Ureter (tissue), 1 donor: ENCODE results near the gene SLIT1. TPM values are rescaled to one million over a fixed set of nuclear protein-coding genes. Genes with fewer than 3 reads are reported as not detected.
"Not testable (repeated sequence)": the region's sequence is repeated elsewhere in the genome, so short reads cannot be mapped to it uniquely, and the experiment has no call there.

ENCODE experiments used
- DNase-seq: peaks from one replicate; pipeline ENCODE4 v3.0.0-alpha.2; 2020; ENCODE audit warnings: low spot score
- total RNA-seq: library from RNA; stranded (reverse); gene quantifications from one replicate; pipeline ENCODE4 v1.2.4, GENCODE V29; 2023
- donor health status: DM: yes; HTN: yes; CAD: no.

The SLIT1 gene
- total RNA-seq, 1 donor from 2014 or later: 0.34 TPM

DNA sequence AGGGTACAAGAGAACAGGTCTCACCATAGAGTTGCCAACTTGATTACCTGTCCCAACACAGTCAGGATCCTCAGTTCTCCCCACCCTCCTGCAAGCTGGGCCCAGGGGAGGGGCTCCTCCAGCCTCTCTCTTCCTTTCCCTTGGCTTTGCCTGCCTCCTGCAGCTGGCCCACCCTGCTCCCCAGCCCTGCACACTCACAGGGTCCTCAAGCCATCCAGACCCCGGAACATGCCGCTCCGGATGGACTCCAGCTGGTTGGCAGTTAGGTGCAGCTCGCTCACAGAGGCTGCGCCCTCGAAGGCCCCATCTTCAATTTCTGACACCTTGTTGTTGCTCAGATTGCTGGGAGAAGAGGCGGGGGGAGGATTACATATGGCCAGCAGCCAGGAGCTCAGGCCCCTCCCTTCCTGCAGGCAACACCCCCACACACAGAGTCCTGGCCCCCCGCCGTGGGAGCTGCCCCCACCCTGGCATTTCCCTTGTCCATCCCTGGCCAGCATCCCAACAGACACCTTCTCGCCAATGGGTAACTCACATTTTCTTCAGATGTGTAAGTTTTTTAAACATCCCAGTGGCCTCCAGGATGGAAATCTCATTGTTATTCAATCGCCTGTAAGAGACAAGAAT lies 139.2 kb downstream of the SLIT1 start:
- no peak for DNase-seq

DNA sequence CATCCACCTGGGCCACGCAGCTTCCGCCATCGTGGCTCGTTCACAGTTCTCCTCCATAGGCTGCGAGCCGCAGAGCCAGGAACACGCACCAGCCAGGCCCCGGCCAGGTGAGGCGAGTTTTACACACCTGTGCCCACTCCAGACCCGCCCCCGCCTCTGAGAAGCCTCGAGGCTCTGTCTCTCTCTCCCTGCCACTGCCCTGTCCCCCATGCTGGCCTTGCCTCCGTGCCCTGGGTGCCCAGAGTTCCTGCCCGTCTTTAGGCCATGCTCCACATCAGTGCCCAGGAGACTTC lies 142.2 kb downstream of the SLIT1 start:
- DNase-seq: no peak

DNA sequence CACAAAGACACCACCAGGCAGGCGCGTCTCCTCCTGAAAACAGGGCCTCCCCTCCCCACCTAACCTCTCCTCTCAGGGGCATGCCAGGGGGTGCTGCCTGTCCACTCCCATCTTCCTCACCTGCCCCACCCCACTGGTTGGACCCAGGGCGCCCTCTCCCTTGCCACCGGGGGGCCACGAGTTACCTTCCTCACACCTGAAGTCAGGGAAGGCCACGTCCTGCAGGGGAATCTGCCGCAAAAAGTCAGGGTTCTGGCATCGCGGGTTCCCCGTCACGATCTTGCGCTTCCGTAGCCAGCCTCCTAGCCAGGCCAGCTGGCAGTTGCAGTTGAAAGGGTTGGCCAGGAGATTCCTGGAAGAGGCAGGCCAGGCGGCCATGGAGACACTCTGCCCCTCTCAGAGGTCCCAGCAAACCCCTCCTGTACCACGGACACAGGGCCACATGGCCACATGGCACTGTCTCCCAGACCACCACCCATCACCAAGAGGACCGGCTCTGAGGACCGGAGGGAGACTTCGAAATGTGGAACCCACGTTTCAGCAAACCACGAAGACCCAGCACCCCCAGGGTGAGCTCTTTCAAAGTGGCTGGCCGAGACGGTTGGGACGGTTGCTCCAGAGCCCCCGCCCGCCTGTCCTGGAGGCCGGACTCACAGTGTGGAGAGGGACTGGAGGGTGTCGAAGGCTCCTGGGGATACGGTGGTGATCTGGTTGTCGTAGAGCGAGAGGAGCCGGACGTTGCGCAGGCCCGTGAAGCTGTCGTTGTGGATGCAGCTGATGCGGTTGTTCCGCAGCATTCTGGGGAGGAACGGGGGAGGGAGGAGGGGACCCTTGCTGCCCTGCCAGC lies 142.8 kb downstream of the SLIT1 start:
- DNase-seq: no peak

DNA sequence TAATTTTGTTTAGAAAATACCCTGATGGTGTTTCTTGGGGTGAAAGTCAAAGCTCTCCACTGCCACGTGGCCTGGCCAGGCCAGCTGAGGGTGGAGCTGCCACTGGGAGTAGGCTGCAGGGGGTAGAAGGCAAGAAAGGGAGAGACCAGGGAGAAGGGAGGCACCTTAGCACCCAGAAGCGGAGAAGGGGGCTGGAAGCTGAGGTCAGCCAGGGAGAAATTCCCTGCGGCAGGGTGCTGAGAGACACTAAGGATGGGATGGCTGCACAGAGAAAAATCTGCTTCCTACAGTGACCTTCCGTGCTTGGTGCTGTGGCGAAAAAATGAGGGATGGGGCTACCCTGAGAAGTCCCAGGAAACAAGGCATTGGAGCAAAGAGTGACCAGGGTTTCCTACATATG lies 143.7 kb downstream of the SLIT1 start:
- no peak for DNase-seq

DNA sequence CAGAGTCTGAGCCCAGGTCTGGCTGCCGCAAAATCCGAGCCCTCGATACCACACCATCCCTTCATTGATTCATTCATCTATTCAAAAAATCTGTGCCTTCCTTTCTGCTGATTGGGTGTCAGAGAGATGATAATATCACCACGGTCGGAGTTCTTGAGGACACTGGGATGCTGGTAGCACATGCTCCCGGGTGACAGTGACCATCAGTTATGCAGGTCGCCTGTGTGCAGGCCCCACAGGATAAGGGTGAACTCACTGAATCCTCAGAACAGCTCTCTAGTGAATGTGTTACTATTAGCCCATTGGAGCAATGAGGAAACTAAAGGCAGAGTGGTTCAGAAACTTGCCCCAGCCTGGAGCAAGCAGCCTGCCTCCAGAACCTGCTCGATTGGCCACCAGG lies 145.1 kb downstream of the SLIT1 start:
- no peak for DNase-seq

DNA sequence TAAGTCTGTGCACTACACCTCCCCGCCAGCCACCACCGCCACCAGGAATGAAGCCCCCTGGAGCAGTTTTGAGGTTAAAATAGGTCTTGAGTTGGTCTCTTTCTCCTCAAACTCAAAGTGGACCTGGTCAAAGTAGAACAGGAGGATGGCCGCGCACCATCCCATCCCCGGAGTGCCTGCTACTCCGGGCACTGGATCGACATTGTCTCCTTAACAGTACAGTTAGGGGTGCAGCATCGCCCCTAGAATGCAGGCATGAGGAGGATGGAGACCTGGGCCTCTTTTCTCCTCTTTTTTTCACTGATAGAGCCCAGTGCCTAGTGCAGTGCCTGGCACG lies 145.5 kb downstream of the SLIT1 start:
- DNase-seq: no peak

DNA sequence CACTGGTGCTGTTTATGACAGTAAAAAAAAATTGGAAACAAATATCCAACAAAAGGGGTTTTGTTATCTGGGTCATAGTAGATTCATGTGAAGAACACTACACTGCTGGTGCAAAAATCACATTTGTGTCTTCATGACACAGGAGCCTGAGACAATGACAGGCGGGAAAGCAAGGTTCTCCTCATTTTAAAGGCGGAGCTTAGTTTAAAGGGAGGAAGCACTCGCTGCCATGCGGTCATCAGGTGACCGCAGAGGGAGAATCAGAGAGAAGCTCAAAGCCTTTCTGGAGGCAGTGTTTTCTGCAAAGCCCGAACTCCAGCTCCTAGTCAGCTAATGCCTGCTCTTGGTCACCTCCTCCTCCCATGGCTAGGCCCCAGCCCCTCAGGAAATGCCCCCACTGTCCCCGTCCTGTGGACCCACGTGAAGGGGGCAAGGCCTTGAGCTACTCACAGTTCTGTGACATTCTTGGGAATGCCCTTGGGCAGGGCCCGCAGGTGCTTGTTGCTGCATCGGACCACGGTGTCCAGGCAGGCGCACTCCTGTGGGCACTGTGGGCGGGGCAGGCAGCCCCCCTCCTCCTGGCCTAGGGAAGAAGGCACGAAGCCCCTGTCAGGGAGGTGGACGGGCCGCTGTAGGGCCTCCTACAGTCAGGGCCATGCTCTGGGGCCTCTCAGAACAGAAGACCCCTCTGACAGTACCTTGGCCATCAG lies 146.1 kb downstream of the SLIT1 start:
- DNase-seq: no peak

DNA sequence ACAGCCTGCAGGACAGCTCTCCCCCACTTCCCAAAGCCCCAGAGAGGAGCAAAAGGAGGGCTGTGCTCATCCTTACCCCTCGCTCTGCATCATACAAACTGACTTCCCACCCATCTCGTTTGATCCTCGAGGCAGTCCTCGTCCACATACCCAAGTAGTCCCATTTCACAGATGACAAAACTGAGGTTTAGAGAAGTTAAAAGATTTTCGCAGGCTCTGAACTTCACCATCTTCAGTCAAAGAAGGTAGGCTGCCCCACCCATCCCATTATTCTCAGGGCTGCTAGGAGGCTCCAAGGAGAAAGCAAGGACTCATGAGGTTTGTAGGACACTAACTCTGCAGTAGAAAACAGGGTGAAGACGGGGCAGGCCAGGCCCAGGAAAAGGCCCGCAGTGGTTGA lies 147.1 kb downstream of the SLIT1 start:
- no peak for DNase-seq

DNA sequence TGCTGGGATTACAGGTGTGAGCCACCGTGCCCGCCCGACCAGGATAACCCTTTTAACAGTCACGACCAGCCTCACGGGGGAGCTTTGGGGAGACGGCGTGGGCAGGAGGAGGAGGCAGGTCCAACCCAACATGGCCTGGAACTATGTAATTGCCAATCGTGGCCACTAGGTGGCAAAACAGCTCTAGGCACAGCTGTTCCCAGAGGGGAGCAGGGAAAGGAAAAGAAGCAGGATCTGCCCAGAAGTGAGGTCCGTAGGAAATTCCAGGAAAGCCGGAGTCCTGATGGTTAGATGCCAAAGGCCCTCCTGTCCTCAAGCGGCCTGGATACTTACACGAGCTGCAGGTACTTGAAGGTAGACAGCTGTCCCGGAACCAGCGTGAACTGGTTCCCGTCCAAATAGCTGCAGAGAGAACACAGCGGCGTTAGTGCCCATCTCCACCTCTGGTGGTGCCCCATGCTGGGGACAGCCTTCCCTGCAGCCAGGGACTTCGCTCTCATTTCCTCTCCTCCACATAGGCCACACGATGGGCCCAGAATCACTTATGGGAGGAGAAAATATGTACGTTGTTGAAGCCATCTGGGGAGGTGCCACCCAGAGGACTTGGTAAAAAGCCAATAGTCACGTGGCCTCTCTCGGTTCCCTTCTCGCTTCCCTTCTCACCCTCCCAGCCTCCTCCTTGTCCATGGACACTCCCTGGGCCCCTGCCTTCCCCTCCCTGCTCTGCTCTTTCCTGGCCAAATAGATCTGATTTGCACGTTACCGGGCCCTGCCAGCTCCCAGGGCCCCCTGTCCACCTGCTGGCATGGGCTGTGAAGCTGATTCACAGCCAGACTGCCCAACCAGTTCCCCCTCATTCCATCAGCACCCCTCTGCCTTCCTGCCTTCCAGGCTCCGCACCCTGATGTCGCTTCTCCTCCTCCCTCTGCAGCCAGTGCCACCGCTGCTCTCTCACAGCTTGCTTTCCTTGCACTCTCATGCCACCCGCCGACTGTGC lies 148.1 kb downstream of the SLIT1 start:
- peak; percentile 85 for DNase-seq

DNA sequence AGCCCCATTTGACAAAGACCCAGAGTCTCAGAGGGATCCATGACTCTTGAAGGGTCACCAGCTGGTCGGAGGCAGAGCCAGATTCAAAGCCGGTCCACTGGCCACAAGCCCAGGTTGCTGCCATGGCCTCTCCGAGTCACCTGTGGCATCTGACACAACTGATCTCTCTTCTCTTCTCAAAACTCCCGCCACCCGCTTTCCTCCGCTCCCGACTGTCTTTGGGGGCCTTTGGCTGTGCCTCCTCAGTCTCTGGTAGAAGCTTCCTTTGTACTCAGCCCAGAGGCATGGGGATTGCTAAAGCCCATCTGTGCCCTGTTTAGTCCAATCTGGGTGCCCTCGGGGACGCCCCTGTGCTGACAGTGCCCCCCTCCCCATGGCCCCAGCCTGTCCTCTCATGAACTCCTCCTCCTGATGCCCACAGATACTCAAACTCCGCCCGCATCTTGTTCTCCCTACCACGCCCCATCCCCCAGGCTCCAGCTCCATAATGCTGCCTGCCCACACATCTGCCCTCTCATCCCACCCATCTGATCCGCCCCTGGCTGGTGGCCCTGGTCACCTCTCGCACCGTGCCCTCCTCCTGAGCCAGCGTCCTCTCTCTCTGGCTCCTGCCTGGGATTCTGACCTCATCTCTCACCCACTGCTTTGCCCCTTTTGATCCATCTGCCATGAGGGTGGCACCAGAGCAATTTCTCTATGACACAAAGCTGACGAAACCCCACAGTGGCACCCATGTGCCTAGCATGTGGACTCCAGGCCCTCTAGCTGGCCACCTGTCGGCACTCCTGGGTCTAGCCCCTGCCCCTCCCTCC lies 150.6 kb downstream of the SLIT1 start:
- no peak for DNase-seq

DNA sequence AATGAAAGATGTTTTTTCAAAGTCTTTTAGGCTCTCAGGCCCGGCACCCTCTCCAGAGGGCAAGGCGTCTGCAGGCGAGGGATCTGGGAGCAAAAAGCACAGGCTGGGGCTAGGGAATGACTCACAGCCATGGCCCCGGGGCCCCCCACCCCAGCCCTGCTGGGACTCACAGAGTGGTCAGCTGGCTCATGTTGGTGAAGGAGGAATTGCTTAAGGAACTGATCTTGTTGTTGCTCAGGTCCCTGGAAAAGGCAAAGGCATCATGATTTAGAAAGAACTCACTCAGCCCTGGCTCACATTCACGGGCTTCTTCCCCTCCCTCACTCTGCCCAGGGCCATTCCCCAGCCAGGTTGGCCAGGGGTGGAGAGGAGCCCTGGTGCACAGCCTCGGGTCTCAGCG lies 151.5 kb downstream of the SLIT1 start:
- no peak for DNase-seq

DNA sequence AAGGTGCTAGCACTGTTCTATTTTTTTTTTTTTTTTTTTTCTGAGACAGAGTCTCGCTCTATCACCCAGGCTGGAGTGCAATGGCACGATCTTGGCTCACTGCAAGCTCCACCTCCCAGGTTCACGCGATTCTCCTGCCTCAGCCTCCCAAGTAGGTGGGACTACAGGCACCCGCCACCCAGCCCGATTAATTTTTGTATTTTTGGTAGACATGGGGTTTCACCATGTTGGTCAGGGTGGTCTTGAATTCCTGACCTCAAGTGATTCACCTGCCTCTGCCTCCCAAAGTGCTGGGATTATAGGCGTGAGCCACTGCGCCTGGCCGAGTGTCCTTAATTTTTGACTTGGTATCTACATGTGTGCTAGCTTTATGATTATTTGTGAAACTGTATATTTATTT lies 151.9 kb downstream of the SLIT1 start:
- not testable (repeated sequence) for DNase-seq

DNA sequence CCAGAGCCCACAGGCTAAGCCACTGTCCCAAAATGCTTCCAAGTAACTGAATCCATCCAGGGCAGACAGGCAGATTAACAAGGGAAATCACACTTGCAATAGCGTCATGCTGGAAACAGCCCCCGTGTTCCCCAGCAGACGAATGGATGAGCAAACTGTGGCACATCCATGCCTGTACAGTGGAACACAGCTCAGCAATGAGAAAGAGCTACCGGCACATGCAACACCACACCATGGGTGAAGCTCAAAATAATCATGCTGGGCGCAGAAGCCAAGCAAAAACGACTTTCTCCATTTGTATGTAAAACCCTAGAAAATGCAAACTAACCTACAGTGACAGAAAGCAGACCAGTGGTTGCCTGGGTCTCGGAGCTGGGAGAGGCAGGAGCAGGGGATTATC lies 153.1 kb downstream of the SLIT1 start:
- DNase-seq: no peak

DNA sequence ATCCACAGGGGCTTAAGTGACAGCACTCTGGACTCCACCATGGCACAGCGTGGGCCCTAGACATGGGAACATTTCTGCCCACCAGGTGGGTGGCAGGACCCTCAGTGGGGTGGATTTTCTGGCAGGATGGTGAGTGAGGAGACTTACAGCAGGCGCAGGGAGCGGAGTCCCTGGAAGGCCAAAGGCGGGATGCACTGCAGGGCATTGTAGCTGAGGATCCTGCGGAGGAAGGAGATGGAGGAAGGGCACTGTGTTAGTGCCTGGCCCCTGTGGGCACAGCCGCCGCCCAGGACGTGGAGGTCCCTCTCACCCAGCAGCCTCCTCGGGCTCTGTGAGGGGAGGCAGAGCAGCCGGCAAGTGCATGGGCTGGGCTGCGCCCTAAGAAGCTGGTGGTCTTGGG lies 154.3 kb downstream of the SLIT1 start:
- no peak for DNase-seq

DNA sequence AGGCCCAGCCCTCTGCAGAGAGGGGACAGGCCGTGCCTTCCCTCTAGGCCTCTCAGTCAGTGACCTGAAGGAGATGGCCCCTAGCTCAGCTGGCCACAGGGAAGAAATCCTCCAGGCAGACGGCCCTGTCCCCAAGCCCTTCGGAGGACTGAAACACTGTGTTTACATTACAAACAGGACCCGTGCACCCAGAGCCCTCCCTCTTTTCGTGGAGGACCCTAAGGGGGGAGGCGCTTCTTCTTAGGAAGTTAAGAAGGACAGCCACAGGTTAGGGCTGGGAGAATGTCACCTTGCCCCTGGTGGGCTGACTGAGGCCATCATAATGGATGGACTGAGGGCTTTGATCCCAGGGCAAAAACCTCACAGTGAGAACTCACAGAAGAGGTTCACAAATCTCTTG lies 154.9 kb downstream of the SLIT1 start:
- DNase-seq: no peak

DNA sequence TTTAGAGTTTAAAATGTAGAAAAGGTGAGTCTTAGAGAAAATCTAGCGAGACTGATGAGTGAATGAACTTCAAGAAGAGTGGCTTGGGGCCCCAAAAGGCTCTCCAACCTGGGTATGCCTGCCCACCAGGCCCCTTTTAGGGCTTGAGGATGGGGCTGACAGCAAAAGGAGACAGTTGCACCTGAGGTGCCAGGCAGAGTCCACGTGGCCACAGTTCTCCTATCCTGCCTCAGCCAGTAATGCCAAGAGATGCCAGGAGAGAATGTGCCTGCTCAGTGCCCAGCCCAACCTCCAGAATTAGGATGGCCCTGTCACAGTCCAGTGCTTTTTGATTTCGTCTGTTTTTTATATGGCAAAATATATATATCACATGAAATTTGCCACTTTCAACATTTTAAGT lies 156.5 kb downstream of the SLIT1 start:
- no peak for DNase-seq

DNA sequence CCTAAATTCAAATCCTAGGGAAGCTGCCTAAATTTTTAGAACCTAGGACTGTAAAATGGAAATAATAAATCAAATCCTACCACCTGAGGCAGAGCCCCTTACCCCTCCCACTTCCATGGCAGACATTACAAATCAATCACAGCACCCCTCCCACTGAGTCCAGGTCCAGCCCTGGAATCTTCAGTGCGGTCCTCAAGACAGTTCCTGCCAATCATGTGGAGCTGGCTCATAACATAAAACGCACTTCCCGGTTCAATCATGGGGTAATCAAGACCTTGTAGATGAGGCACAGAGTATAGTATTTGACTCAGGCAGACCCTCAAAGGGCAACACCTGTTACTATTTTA lies 157.0 kb downstream of the SLIT1 start:
- no peak for DNase-seq

DNA sequence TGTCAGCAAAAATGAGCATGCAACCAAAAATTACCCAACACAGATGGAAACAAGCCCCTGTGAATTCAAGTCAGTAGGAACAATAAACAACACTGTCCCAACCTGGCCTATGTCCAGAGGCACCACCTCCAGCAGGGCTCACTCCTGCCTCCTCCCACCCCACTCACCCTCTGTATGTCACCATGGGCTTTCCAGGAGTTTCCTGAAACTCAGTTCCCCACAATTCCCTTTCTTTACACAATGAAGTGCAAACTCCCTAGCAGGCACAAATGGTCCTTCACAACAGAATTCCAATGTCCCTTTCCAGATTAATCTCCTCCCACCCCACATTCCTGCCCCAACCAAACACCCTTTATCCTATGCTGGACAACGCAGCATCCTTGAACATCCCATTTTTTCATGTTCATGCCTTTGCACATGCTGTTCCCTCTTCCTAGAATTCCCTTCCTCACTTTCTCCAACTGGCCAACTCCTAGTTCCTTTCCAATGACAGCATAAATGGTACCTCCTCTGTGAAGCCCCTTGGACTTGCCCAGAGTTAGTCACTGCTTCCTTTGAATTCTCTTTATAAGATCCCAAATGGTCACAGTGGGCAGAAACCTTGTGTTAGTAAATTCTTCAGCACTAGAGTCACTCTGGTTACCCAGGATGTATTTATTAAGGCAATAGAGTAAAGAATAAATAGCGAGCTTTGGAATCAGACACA lies 157.5 kb downstream of the SLIT1 start:
- DNase-seq: no peak

DNA sequence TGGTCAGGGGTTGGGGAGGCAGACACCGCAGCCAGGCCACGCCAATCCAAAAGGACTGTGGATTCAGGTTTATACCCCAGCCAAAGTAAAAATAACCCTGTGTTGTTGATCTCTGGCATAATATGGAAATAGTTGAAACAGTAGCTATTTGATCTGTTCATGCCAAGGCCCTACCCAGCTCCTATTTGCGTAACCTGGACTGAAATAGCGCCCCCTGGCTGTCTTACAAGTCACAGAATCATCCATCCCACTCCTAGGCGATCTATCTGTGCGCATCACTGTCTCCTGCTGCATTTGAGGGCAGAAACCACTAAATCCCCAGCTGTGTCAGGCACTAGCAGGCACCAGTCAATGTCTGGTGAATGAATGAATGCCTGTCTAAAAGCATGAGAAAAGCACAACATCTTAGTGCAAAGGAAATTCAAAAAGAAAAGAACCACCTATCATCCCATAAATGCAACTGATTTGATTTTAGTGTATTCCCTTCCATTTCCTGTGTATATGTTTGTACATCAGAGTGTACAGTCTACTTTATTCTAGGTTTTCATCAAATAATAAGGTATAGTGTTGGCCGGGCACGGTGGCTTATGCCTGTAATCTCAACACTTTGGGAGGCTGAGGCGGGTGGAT lies 160.0 kb downstream of the SLIT1 start:
- no peak for DNase-seq
